GM23338 (cell line): ENCODE measurements around the gene EMILIN3. TPM values are rescaled to one million over a fixed set of nuclear protein-coding genes. Genes with fewer than 3 reads are reported as not detected.

Experiments used
- ATAC-seq: fragments of 200-7000 bp; cut with Tn5 transposase; 3 replicates; pipeline ENCODE4 v1.9.1; 2020
- DNase-seq: peaks from one replicate; pipeline ENCODE4 v3.0.0-alpha.2; 2015; ENCODE audit warnings: low spot score
- H2AFZ ChIP-seq: fragments of 200-600 bp; sonication (generic); 2 replicates; pipeline ENCODE4 v1.8.0; 2016; ENCODE audit warnings: antibody characterized with exemption, mild to moderate bottlenecking, moderate library complexity
- H3F3A ChIP-seq: fragments of 200-600 bp; sonication (generic); replicated peaks from 2 replicates; pipeline ENCODE4 v1.8.0; 2017; ENCODE audit warnings: antibody characterized with exemption, mixed run types, low read depth
- H3K27ac ChIP-seq: fragments of 200-600 bp; sonication (generic); 2 replicates; pipeline ENCODE4 v1.6.1; 2016; ENCODE audit warnings: low read depth
- H3K27me3 ChIP-seq: fragments of 200-600 bp; sonication (generic); 2 replicates; pipeline ENCODE4 v1.8.0; 2016; ENCODE audit warnings: mild to moderate bottlenecking, mixed run types, moderate library complexity; ENCODE audit not compliant: insufficient read depth
- H3K36me3 ChIP-seq: fragments of 200-600 bp; sonication (generic); 2 replicates; pipeline ENCODE4 v1.8.0; 2016; ENCODE audit warnings: mild to moderate bottlenecking; ENCODE audit not compliant: insufficient read depth
- H3K4me1 ChIP-seq: fragments of 200-600 bp; sonication (generic); 2 replicates; pipeline ENCODE4 v1.8.0; 2016; ENCODE audit warnings: mild to moderate bottlenecking, moderate library complexity; ENCODE audit not compliant: insufficient read depth
- H3K4me2 ChIP-seq: fragments of 200-600 bp; sonication (generic); 2 replicates; pipeline ENCODE4 v1.7.1; 2017; ENCODE audit warnings: mixed run types
- H3K4me3 ChIP-seq: fragments of 200-600 bp; sonication (generic); 2 replicates; pipeline ENCODE4 v1.6.1; 2016; ENCODE audit warnings: mixed run types
- H3K79me2 ChIP-seq: fragments of 200-600 bp; sonication (generic); replicated peaks from 2 replicates; pipeline ENCODE4 v1.8.0; 2017; ENCODE audit warnings: mild to moderate bottlenecking; ENCODE audit not compliant: insufficient read depth
- H3K9me2 ChIP-seq: fragments of 200-600 bp; sonication (generic); 2 replicates; pipeline ENCODE4 v1.8.0; 2017; ENCODE audit not compliant: insufficient read depth
- H4K20me1 ChIP-seq: fragments of 200-600 bp; sonication (generic); replicated peaks from 2 replicates; pipeline ENCODE4 v1.8.0; 2017; ENCODE audit warnings: mild to moderate bottlenecking; ENCODE audit not compliant: insufficient read depth
- H3K27ac Mint-ChIP-seq: 2 replicates; pipeline ENCODE4 v1.8.0; 2020; ENCODE audit warnings: inconsistent platforms, mild to moderate bottlenecking, moderate library complexity, mixed read lengths
- H3K27me3 Mint-ChIP-seq: 3 replicates; pipeline ENCODE4 v1.8.0; 2022; ENCODE audit warnings: low read depth, mild to moderate bottlenecking, moderate library complexity, mixed read lengths, inconsistent platforms; ENCODE audit not compliant: insufficient read depth, poor library complexity
- H3K36me3 Mint-ChIP-seq: 3 replicates; pipeline ENCODE4 v1.8.0; 2021; ENCODE audit warnings: low read depth, mild to moderate bottlenecking, inconsistent platforms, moderate library complexity, mixed read lengths
- H3K4me1 Mint-ChIP-seq: 3 replicates; pipeline ENCODE4 v1.8.0; 2020; ENCODE audit warnings: mild to moderate bottlenecking, inconsistent platforms, mixed read lengths
- H3K4me3 Mint-ChIP-seq: 3 replicates; pipeline ENCODE4 v1.8.0; 2021; ENCODE audit warnings: moderate library complexity, mild to moderate bottlenecking, inconsistent platforms, mixed read lengths
- H3K9me3 Mint-ChIP-seq: 3 replicates; pipeline ENCODE4 v1.8.0; 2020; ENCODE audit warnings: moderate library complexity, mild to moderate bottlenecking, inconsistent platforms, mixed read lengths
- CREB1 ChIP-seq: fragments of 250-450 bp; sonication (Bioruptor Pico); IDR thresholded peaks from 2 replicates; pipeline ENCODE4 v1.5.0; 2020; ENCODE audit warnings: low read depth, mild to moderate bottlenecking, moderate library complexity
- CTCF ChIP-seq, 2 experiments: fragments of 200-600 bp in 1 of 2; sonication (generic) in 1 of 2; conservative IDR thresholded peaks; 2 replicates each; pipeline versions ENCODE4 v1.5.1 to v1.6.1; 2016 to 2017; ENCODE audit warnings: antibody characterized with exemption in 2 of 2, low read depth in 2 of 2, mild to moderate bottlenecking in 2 of 2, moderate library complexity in 1 of 2
- ETS1 ChIP-seq: IDR thresholded peaks from 2 replicates; pipeline ENCODE4 v1.6.1; 2016; ENCODE audit warnings: antibody characterized with exemption
- EZH2 ChIP-seq: fragments of 200-600 bp; sonication (generic); IDR thresholded peaks from one replicate; pipeline ENCODE4 v1.8.0; 2017; ENCODE audit warnings: antibody characterized with exemption, mild to moderate bottlenecking, low read depth; ENCODE audit not compliant: unreplicated experiment
- EZH2phosphoT487 ChIP-seq: fragments of 200-600 bp; sonication (generic); IDR thresholded peaks from one replicate; pipeline ENCODE4 v1.8.1; 2018; ENCODE audit warnings: antibody characterized with exemption; ENCODE audit not compliant: unreplicated experiment
- JUNB ChIP-seq: IDR thresholded peaks from one replicate; pipeline ENCODE4 v1.6.1; 2016; ENCODE audit warnings: antibody characterized with exemption; ENCODE audit not compliant: unreplicated experiment
- NANOG ChIP-seq: IDR thresholded peaks from 2 replicates; pipeline ENCODE4 v1.6.1; 2016; ENCODE audit warnings: antibody characterized with exemption, borderline replicate concordance
- POLR2AphosphoS5 ChIP-seq: IDR thresholded peaks from 2 replicates; pipeline ENCODE4 v1.6.1; 2016; ENCODE audit warnings: antibody characterized with exemption, low read depth
- REST ChIP-seq: IDR thresholded peaks from one replicate; pipeline ENCODE4 v1.6.1; 2018; ENCODE audit warnings: antibody characterized with exemption; ENCODE audit not compliant: unreplicated experiment
- STAT1 ChIP-seq: IDR thresholded peaks from one replicate; pipeline ENCODE4 v1.6.1; 2016; ENCODE audit warnings: antibody characterized with exemption; ENCODE audit not compliant: unreplicated experiment
- ZNF114 ChIP-seq: fragments of 250-450 bp; sonication (Bioruptor Pico); IDR thresholded peaks from 2 replicates; pipeline ENCODE4 v1.5.0; 2020; ENCODE audit warnings: mild to moderate bottlenecking, moderate library complexity
- ZNF331 ChIP-seq: fragments of 250-450 bp; sonication (Bioruptor Pico); IDR thresholded peaks from 2 replicates; pipeline ENCODE4 v1.5.0; 2020; ENCODE audit warnings: low read depth, mild to moderate bottlenecking, moderate library complexity
- ZNF462 ChIP-seq: fragments of 250-450 bp; sonication (Bioruptor Pico); IDR thresholded peaks from 2 replicates; pipeline ENCODE4 v1.5.0; 2020; ENCODE audit warnings: mild to moderate bottlenecking, moderate library complexity
- polyA plus RNA-seq: library from polyadenylated mRNA; unstranded; fragments of >200 nt; fragmentation: Nextera tagmentation; extraction: Ambion mirVana; gene quantifications from 2 replicates; pipeline ENCODE4 v1.2.1, GENCODE V29; 2016
- total RNA-seq: library from RNA; depleted of rRNA; stranded (reverse); fragments of >200 nt; shearing (Covaris generic); gene quantifications from 2 replicates; pipeline ENCODE4 v1.2.3, GENCODE V29; 2014

Gene EMILIN3
- total and polyA plus RNA-seq, 2 experiments from 2014 or later, result 0.53 to 6.6 TPM

- H3K27ac Mint-ChIP-seq, result no peak overlapping the region
- H3K4me2 ChIP-seq, result no peak overlapping the region
These were observed 36.3 kb downstream of the EMILIN3 start for GRCh38 chr20:41330343-41330720.

More at GRCh38 chr20:41330343-41330720, 36.3 kb downstream of the EMILIN3 start:
- Mint-ChIP-seq H3K36me3 (no peaks in the 10 kb centered on the region), H3K4me1 (no peaks in the 10 kb centered on the region; the same call in 2 of the 3 replicates), H3K9me3 (no peaks in the 10 kb centered on the region), H3K27me3 (peaks cover 2% of the 10 kb centered on the region), H3K4me3 (no peak overlapping the region)
- Histone ChIP-seq H3K4me3 (no peak overlapping the region), H3K9me2 (no peaks in the 10 kb centered on the region), H3F3A (no peaks in the 10 kb centered on the region), H3K27ac (no peak overlapping the region), H3K36me3 (no peaks in the 10 kb centered on the region), H3K4me1 (no peaks in the 10 kb centered on the region), H3K79me2 (no peaks in the 10 kb centered on the region), H4K20me1 (no peaks in the 10 kb centered on the region), H3K27me3 (no peaks in the 10 kb centered on the region), H2AFZ (no peak overlapping the region)
- DNase-seq (no peak), ATAC-seq (no peak)
- TF ChIP-seq REST (no peak), NANOG (no peak), CTCF (conservative IDR thresholded peaks at IDR 0.05; ENCODE audit: low read depth in 2 of 2) (no peak), EZH2 (no peak), STAT1 (no peak), JUNB (no peak), ZNF331 (CRISPR knock-in tag) (no peak), EZH2phosphoT487 (no peak), ZNF462 (CRISPR knock-in tag) (no peak), ETS1 (no peak), ZNF114 (no peak), POLR2AphosphoS5 (no peak), CREB1 (CRISPR knock-in tag) (no peak)
